GM12878 (cell line): ENCODE data around the gene RNF168. TPM values are rescaled to one million over a fixed set of nuclear protein-coding genes. Genes with fewer than 3 reads are reported as not detected.

Experiments
- polyA plus RNA-seq, 11 experiments: library from polyadenylated mRNA; depleted of rRNA in 4 of 11; unstranded in 6 of 11; stranded (reverse) in 5 of 11; fragments of >200 nt; fragmentation: Nextera tagmentation in 4 of 11; fragmentation: Illumina TruSeq in 1 of 11; extraction: Ambion mirVana in 4 of 11; extraction: Trizol in 1 of 11; gene quantifications; 1 replicate in 1 of 11; 2 replicates in 10 of 11; pipeline versions ENCODE4 v1.2.1 to v1.2.3, GENCODE V29; 2011 to 2016; ENCODE audit warnings: inconsistent platforms in 2 of 11, missing spikeins in 2 of 11, low read depth in 1 of 11
- small RNA-seq: library from RNA; depleted of rRNA; stranded (forward); fragments of <200 nt; gene quantifications from one replicate; pipeline ENCODE3, GENCODE V24; 2014
- total RNA-seq, 4 experiments: library from RNA; depleted of rRNA in 3 of 4; stranded (reverse); fragments of >200 nt in 3 of 4; fragmentation: Illumina TruSeq in 1 of 4; extraction: Trizol in 1 of 4; gene quantifications; 2 replicates each; pipeline versions ENCODE4 v1.2.1 to v1.2.3, GENCODE V29; 2013 to 2021

Gene RNF168
- total and polyA plus RNA-seq, 10 of the 15 experiments (the other 5 are each of a cell fraction or from before 2014, with no cell fraction given): 12.7 to 47.5 (median 24.8) TPM

Small RNA genes lying within 50 kb of the gene (small RNA-seq; reads per million reads assigned to genes)
- gene AC083822.1: not detected
- not detected for gene AC117490.1
- gene RPS29P3: not detected

Other genes starting within 250 kb of the RNF168 start
Only the 7 nearest of the 11 such genes appear.
- 18.5 and 22.0 TPM in 2 replicates for gene DYNLT2B, start 185.5 kb downstream of the RNF168 start, total RNA-seq (2014; rRNA removed)
- 17.5 and 19.5 TPM in 2 replicates for gene DYNLT2B, start 185.5 kb downstream of the RNF168 start, total RNA-seq (2014; rRNA removed; fragmentation: Illumina TruSeq; extraction: Trizol)
- 17.7 and 21.9 TPM in 2 replicates for gene DYNLT2B, start 185.5 kb downstream of the RNF168 start, total RNA-seq (2021)
- 8.6 and 12.4 TPM in 2 replicates for gene DYNLT2B, start 185.5 kb downstream of the RNF168 start, polyA plus RNA-seq (2011; rRNA removed)
- gene DYNLT2B, start 185.5 kb downstream of the RNF168 start, polyA plus RNA-seq (2014; fragmentation: Illumina TruSeq; extraction: Trizol): 6.0 and 16.7 TPM in 2 replicates
- gene DYNLT2B, start 185.5 kb downstream of the RNF168 start, polyA plus RNA-seq (2014; fragmentation: Nextera tagmentation; extraction: Ambion mirVana): 10 to 100 TPM; 24.2 to 39.6 TPM
- gene DYNLT2B, start 185.5 kb downstream of the RNF168 start, polyA plus RNA-seq (2014; rRNA removed): 32.3 and 33.3 TPM in 2 replicates
- 10 to 100 TPM; 89.0 to 89.7 TPM for gene DYNLT2B, start 185.5 kb downstream of the RNF168 start, polyA plus RNA-seq (2016; fragmentation: Nextera tagmentation; extraction: Ambion mirVana)
- gene TM4SF19, start 165.4 kb downstream of the RNF168 start, total RNA-seq (2014; rRNA removed): not detected in 2 replicates
- not detected in 2 replicates for gene TM4SF19, start 165.4 kb downstream of the RNF168 start, total RNA-seq (2014; rRNA removed; fragmentation: Illumina TruSeq; extraction: Trizol)
- gene TM4SF19, start 165.4 kb downstream of the RNF168 start, total RNA-seq (2021): not detected in 2 replicates
- gene TM4SF19, start 165.4 kb downstream of the RNF168 start, polyA plus RNA-seq (2011; rRNA removed): not detected in 2 replicates
- gene TM4SF19, start 165.4 kb downstream of the RNF168 start, polyA plus RNA-seq (2014; fragmentation: Illumina TruSeq; extraction: Trizol): not detected in 2 replicates
- under 1 TPM; 0.05 TPM for gene TM4SF19, start 165.4 kb downstream of the RNF168 start, polyA plus RNA-seq (2014; fragmentation: Nextera tagmentation; extraction: Ambion mirVana)
- gene TM4SF19, start 165.4 kb downstream of the RNF168 start, polyA plus RNA-seq (2014; rRNA removed): not detected in 2 replicates
- gene TM4SF19, start 165.4 kb downstream of the RNF168 start, polyA plus RNA-seq (2016; fragmentation: Nextera tagmentation; extraction: Ambion mirVana): under 1 TPM; 0.11 to 0.16 TPM
- gene UBXN7, start 71.3 kb downstream of the RNF168 start, total RNA-seq (2014; rRNA removed): 16.1 and 17.6 TPM in 2 replicates
- 21.3 and 21.6 TPM in 2 replicates for gene UBXN7, start 71.3 kb downstream of the RNF168 start, total RNA-seq (2014; rRNA removed; fragmentation: Illumina TruSeq; extraction: Trizol)
- gene UBXN7, start 71.3 kb downstream of the RNF168 start, total RNA-seq (2021): 60.8 and 68.3 TPM in 2 replicates
- gene UBXN7, start 71.3 kb downstream of the RNF168 start, polyA plus RNA-seq (2011; rRNA removed): 30.6 and 52.4 TPM in 2 replicates
- gene UBXN7, start 71.3 kb downstream of the RNF168 start, polyA plus RNA-seq (2014; fragmentation: Illumina TruSeq; extraction: Trizol): 28.1 and 33.8 TPM in 2 replicates
- gene UBXN7, start 71.3 kb downstream of the RNF168 start, polyA plus RNA-seq (2014; fragmentation: Nextera tagmentation; extraction: Ambion mirVana): 1 to 10 TPM; 4.8 TPM
- gene UBXN7, start 71.3 kb downstream of the RNF168 start, polyA plus RNA-seq (2014; rRNA removed): 17.9 and 21.7 TPM in 2 replicates
- gene UBXN7, start 71.3 kb downstream of the RNF168 start, polyA plus RNA-seq (2016; fragmentation: Nextera tagmentation; extraction: Ambion mirVana): 10 to 100 TPM; 62.2 to 78.4 TPM
- not detected in 2 replicates for gene SMCO1, start 11.6 kb upstream of the RNF168 start, total RNA-seq (2014; rRNA removed)
- gene SMCO1, start 11.6 kb upstream of the RNF168 start, total RNA-seq (2014; rRNA removed; fragmentation: Illumina TruSeq; extraction: Trizol): not detected in 2 replicates
- gene SMCO1, start 11.6 kb upstream of the RNF168 start, total RNA-seq (2021): not detected in 2 replicates
- not detected in 2 replicates for gene SMCO1, start 11.6 kb upstream of the RNF168 start, polyA plus RNA-seq (2011; rRNA removed)
- gene SMCO1, start 11.6 kb upstream of the RNF168 start, polyA plus RNA-seq (2014; fragmentation: Illumina TruSeq; extraction: Trizol): not detected in 2 replicates
- under 1 TPM in 1 of 2 experiments, not detected in 1; 0.05 TPM for gene SMCO1, start 11.6 kb upstream of the RNF168 start, polyA plus RNA-seq (2014; fragmentation: Nextera tagmentation; extraction: Ambion mirVana)
- not detected in 2 replicates for gene SMCO1, start 11.6 kb upstream of the RNF168 start, polyA plus RNA-seq (2014; rRNA removed)
- not detected for gene SMCO1, start 11.6 kb upstream of the RNF168 start, polyA plus RNA-seq (2016; fragmentation: Nextera tagmentation; extraction: Ambion mirVana)
- gene WDR53, start 64.8 kb upstream of the RNF168 start, total RNA-seq (2014; rRNA removed): 8.9 and 10.4 TPM in 2 replicates
- 14.5 and 15.8 TPM in 2 replicates for gene WDR53, start 64.8 kb upstream of the RNF168 start, total RNA-seq (2014; rRNA removed; fragmentation: Illumina TruSeq; extraction: Trizol)
- 11.5 and 16.0 TPM in 2 replicates for gene WDR53, start 64.8 kb upstream of the RNF168 start, total RNA-seq (2021)
- gene WDR53, start 64.8 kb upstream of the RNF168 start, polyA plus RNA-seq (2011; rRNA removed): 7.7 and 14.0 TPM in 2 replicates
- 16.9 and 26.7 TPM in 2 replicates for gene WDR53, start 64.8 kb upstream of the RNF168 start, polyA plus RNA-seq (2014; fragmentation: Illumina TruSeq; extraction: Trizol)
- 10 to 100 TPM; 17.4 to 18.4 TPM for gene WDR53, start 64.8 kb upstream of the RNF168 start, polyA plus RNA-seq (2014; fragmentation: Nextera tagmentation; extraction: Ambion mirVana)
- 12.7 and 14.2 TPM in 2 replicates for gene WDR53, start 64.8 kb upstream of the RNF168 start, polyA plus RNA-seq (2014; rRNA removed)
- 10 to 100 TPM; 18.9 to 20.3 TPM for gene WDR53, start 64.8 kb upstream of the RNF168 start, polyA plus RNA-seq (2016; fragmentation: Nextera tagmentation; extraction: Ambion mirVana)
- gene FBXO45, start 64.9 kb upstream of the RNF168 start, total RNA-seq (2014; rRNA removed): 12.6 and 16.1 TPM in 2 replicates
- 17.3 and 17.5 TPM in 2 replicates for gene FBXO45, start 64.9 kb upstream of the RNF168 start, total RNA-seq (2014; rRNA removed; fragmentation: Illumina TruSeq; extraction: Trizol)
- gene FBXO45, start 64.9 kb upstream of the RNF168 start, total RNA-seq (2021): 14.5 and 15.0 TPM in 2 replicates
- gene FBXO45, start 64.9 kb upstream of the RNF168 start, polyA plus RNA-seq (2011; rRNA removed): 16.0 and 25.2 TPM in 2 replicates
- gene FBXO45, start 64.9 kb upstream of the RNF168 start, polyA plus RNA-seq (2014; fragmentation: Illumina TruSeq; extraction: Trizol): 16.6 and 19.8 TPM in 2 replicates
- gene FBXO45, start 64.9 kb upstream of the RNF168 start, polyA plus RNA-seq (2014; fragmentation: Nextera tagmentation; extraction: Ambion mirVana): 10 to 100 TPM in 1 of 2 experiments, 1 to 10 TPM in 1; 7.5 to 10.0 TPM
- gene FBXO45, start 64.9 kb upstream of the RNF168 start, polyA plus RNA-seq (2014; rRNA removed): 9.3 and 11.0 TPM in 2 replicates
- 1 to 10 TPM; 4.0 TPM for gene FBXO45, start 64.9 kb upstream of the RNF168 start, polyA plus RNA-seq (2016; fragmentation: Nextera tagmentation; extraction: Ambion mirVana)
- gene NRROS, start 135.9 kb upstream of the RNF168 start, total RNA-seq (2014; rRNA removed): 18.5 and 24.1 TPM in 2 replicates
- 5.4 and 6.8 TPM in 2 replicates for gene NRROS, start 135.9 kb upstream of the RNF168 start, total RNA-seq (2014; rRNA removed; fragmentation: Illumina TruSeq; extraction: Trizol)
- 42.2 and 44.0 TPM in 2 replicates for gene NRROS, start 135.9 kb upstream of the RNF168 start, total RNA-seq (2021)
- gene NRROS, start 135.9 kb upstream of the RNF168 start, polyA plus RNA-seq (2011; rRNA removed): 4.2 and 14.0 TPM in 2 replicates
- gene NRROS, start 135.9 kb upstream of the RNF168 start, polyA plus RNA-seq (2014; fragmentation: Illumina TruSeq; extraction: Trizol): 5.1 and 12.8 TPM in 2 replicates
- gene NRROS, start 135.9 kb upstream of the RNF168 start, polyA plus RNA-seq (2014; fragmentation: Nextera tagmentation; extraction: Ambion mirVana): under 1 TPM; 0.35 TPM
- 25.2 and 26.8 TPM in 2 replicates for gene NRROS, start 135.9 kb upstream of the RNF168 start, polyA plus RNA-seq (2014; rRNA removed)
- 10 to 100 TPM in 1 of 2 experiments, 1 to 10 TPM in 1; 7.8 to 12.4 TPM for gene NRROS, start 135.9 kb upstream of the RNF168 start, polyA plus RNA-seq (2016; fragmentation: Nextera tagmentation; extraction: Ambion mirVana)